K562 (cell line): ENCODE measurements around the gene MEOX2. TPM values are rescaled to one million over a fixed set of nuclear protein-coding genes. Genes with fewer than 3 reads are reported as not detected.

ENCODE experiments used
- ATAC-seq: fragments of 200-7000 bp; cut with Tn5 transposase; 3 replicates; pipeline ENCODE4 v1.9.1; 2020; ENCODE audit warnings: moderate library complexity
- BruUV-seq: library from RNA; stranded (reverse); fragments of 400-500 nt; replicated peaks from 2 replicates; lab custom pipeline; 2021; lab: Mats Ljungman, UMichigan
- CTCF ChIA-PET: fragments of 300-600 bp; formaldehyde crosslinking; extraction: SDS; loops from one replicate; lab custom pipeline; 2021; ENCODE audit warnings: low intra/inter-chr PET ratio; lab: Yijun Ruan, JAX
- POLR2A ChIA-PET: fragments of 300-600, 350-650 bp; sonication (Branson Sonifier 250); formaldehyde crosslinking; extraction: SDS; loops from one replicate; lab custom pipeline; 2021; ENCODE audit warnings: antibody characterized with exemption, inconsistent platforms; lab: Yijun Ruan, JAX
- DNase-seq, 4 experiments: peaks; one replicate each; pipeline versions ENCODE4 v3.0.0 to v3.0.0-alpha.2; 2011 to 2018; ENCODE audit warnings: low spot score in 3 of 4, mixed read lengths in 3 of 4; ENCODE audit errors: extremely low read depth in 1 of 4
- FAIRE-seq: peaks from 2 replicates; lab custom pipeline; 2011; peaks lifted over from hg19 to GRCh38; lab: Jason Lieb, UNC
- H2AFZ ChIP-seq: 2 replicates; pipeline ENCODE4 v1.6.0; 2011; ENCODE audit warnings: low read depth, low read length, control low read depth, inconsistent platforms
- H3K27ac ChIP-seq: fragments of 200-600 bp; 3 replicates; pipeline ENCODE4 v1.8.0; 2011; ENCODE audit warnings: low read depth, mild to moderate bottlenecking, control low read depth, inconsistent platforms, low read length, moderate library complexity, mixed read lengths; ENCODE audit errors: extremely low read depth
- H3K27me3 ChIP-seq, 2 experiments: fragments of 300-600 bp in 1 of 2; 2 replicates in 1 of 2; 3 replicates in 1 of 2; pipeline versions ENCODE4 v1.6.0 to v1.8.0; 2011; ENCODE audit warnings: inconsistent platforms in 2 of 2, low read length in 2 of 2, mild to moderate bottlenecking in 1 of 2, mixed read lengths in 1 of 2, moderate library complexity in 1 of 2; ENCODE audit not compliant: control insufficient read depth in 2 of 2, insufficient read depth in 2 of 2
- H3K36me3 ChIP-seq: fragments of 300-600 bp; 3 replicates; pipeline ENCODE4 v1.8.0; 2011; ENCODE audit warnings: mild to moderate bottlenecking, low read length, inconsistent platforms; ENCODE audit not compliant: control insufficient read depth, insufficient read depth
- H3K4me1 ChIP-seq, 2 experiments: fragments of 200-600 bp in 1 of 2; replicated peaks in 1 of 2; 2 replicates in 1 of 2; 3 replicates in 1 of 2; pipeline versions ENCODE4 v1.5.1 to v1.8.0; 2011; ENCODE audit warnings: inconsistent platforms in 2 of 2, low read length in 2 of 2, mild to moderate bottlenecking in 1 of 2, mixed read lengths in 1 of 2, moderate library complexity in 1 of 2; ENCODE audit not compliant: control insufficient read depth in 2 of 2, insufficient read depth in 2 of 2
- H3K4me2 ChIP-seq: 2 replicates; pipeline ENCODE4 v1.6.1; 2011; ENCODE audit warnings: low read length, control low read depth, inconsistent platforms, mixed read lengths; ENCODE audit not compliant: insufficient read depth
- H3K4me3 ChIP-seq: fragments of 200-600 bp; sonication (generic), shearing (Covaris generic); 2 replicates; pipeline ENCODE4 v1.5.1; 2016; ENCODE audit warnings: control low read depth, inconsistent platforms
- H3K79me2 ChIP-seq: fragments of 200-600 bp; 3 replicates; pipeline ENCODE4 v1.8.0; 2011; ENCODE audit warnings: low read length, inconsistent platforms; ENCODE audit not compliant: control insufficient read depth, insufficient read depth
- H3K9ac ChIP-seq, 2 experiments: 2 replicates each; pipeline versions ENCODE4 v1.6.0 to v1.6.1; 2011; ENCODE audit warnings: low read depth in 2 of 2, low read length in 2 of 2, control low read depth in 1 of 2, inconsistent platforms in 1 of 2, mild to moderate bottlenecking in 1 of 2, mixed read lengths in 1 of 2; ENCODE audit not compliant: insufficient read depth in 1 of 2
- H3K9me1 ChIP-seq: one replicate; pipeline ENCODE4 v1.6.0; 2011; ENCODE audit warnings: inconsistent platforms, mild to moderate bottlenecking, low read length, moderate library complexity; ENCODE audit not compliant: control insufficient read depth, insufficient read depth
- H3K9me3 ChIP-seq: replicated peaks from 2 replicates; pipeline ENCODE4 v1.5.1; 2011; ENCODE audit warnings: low read depth, low read length, inconsistent platforms; ENCODE audit not compliant: control insufficient read depth, insufficient read depth
- H4K20me1 ChIP-seq: replicated peaks from 2 replicates; pipeline ENCODE4 v1.6.1; 2011; ENCODE audit warnings: low read length, inconsistent platforms, mixed read lengths; ENCODE audit not compliant: control insufficient read depth, insufficient read depth
- CREBBP ChIP-seq: IDR thresholded peaks from one replicate; pipeline ENCODE4 v1.6.1; 2012; ENCODE audit warnings: low read depth, mild to moderate bottlenecking, control low read depth, inconsistent platforms, low read length
- ETV5 ChIP-seq: sonication (generic); formaldehyde crosslinking; IDR thresholded peaks from 2 replicates; pipeline ENCODE4 v1.4.0; 2020; ENCODE audit warnings: low read depth, mild to moderate bottlenecking, missing genetic modification reagents
- IRF2 ChIP-seq: sonication (generic); formaldehyde crosslinking; IDR thresholded peaks from 2 replicates; pipeline ENCODE4 v1.8.1; 2022; ENCODE audit warnings: mild to moderate bottlenecking, missing genetic modification reagents
- SMARCE1 ChIP-seq: fragments of 450-650 bp; IDR thresholded peaks from 2 replicates; pipeline ENCODE4 v1.7.1; 2016; ENCODE audit warnings: mild to moderate bottlenecking
- SNIP1 ChIP-seq: fragments of 450-650 bp; IDR thresholded peaks from 2 replicates; pipeline ENCODE4 v1.7.1; 2017; ENCODE audit warnings: low read depth, mild to moderate bottlenecking
- SPI1 ChIP-seq: IDR thresholded peaks from 2 replicates; pipeline ENCODE4 v1.6.1; 2011; ENCODE audit warnings: low read depth, low read length, control low read depth, borderline replicate concordance
- TEAD2 ChIP-seq: fragments of 450-650 bp; IDR thresholded peaks from 2 replicates; pipeline ENCODE4 v1.6.1; 2016; ENCODE audit warnings: missing genetic modification characterization, control low read depth, missing compliant biosample characterization
- ZFP36 ChIP-seq: fragments of 150-350 bp; IDR thresholded peaks from 2 replicates; pipeline ENCODE4 v1.6.1; 2018; ENCODE audit warnings: low read length, low read depth; ENCODE audit not compliant: partially characterized antibody
- ZNF644 ChIP-seq: fragments of 200-800 bp; sonication (Bioruptor generic); IDR thresholded peaks from 2 replicates; pipeline ENCODE4 v1.6.1; 2016; ENCODE audit warnings: low read depth, missing genetic modification characterization, missing compliant biosample characterization
- WGBS: fragments of 100-300 bp; shearing (Covaris generic); methylation state at CpG from one replicate; pipeline ENCODE4 v1.1.6; 2016; ENCODE audit warnings: low coverage, mixed read lengths; ENCODE audit not compliant: insufficient coverage; ENCODE audit errors: missing lambda C conversion rate; 5-methylcytosine and 5-hydroxymethylcytosine counted together
- in situ Hi-C: fragments of 300-500 bp; cut with MboI; formaldehyde crosslinking; loops from 4 replicates; pipeline ENCODE4 v1.15.0; 2018; ENCODE audit warnings: inconsistent platforms, mixed read lengths
- intact Hi-C: fragments of 100-400 bp; cut with micrococcal nuclease; formaldehyde crosslinking; loops from 2 replicates; pipeline ENCODE4 v1.14.2; 2022
- polyA plus RNA-seq, 8 experiments: library from polyadenylated mRNA; depleted of rRNA in 4 of 8; stranded (reverse) in 5 of 8; unstranded in 3 of 8; fragments of >200 nt; fragmentation: Nextera tagmentation in 2 of 8; fragmentation: Illumina TruSeq in 1 of 8; extraction: Ambion mirVana in 2 of 8; extraction: Trizol in 1 of 8; gene quantifications; 2 replicates each; pipeline versions ENCODE4 v1.2.1 to v1.2.3, GENCODE V29; 2011 to 2014; ENCODE audit warnings: inconsistent platforms in 1 of 8, missing spikeins in 1 of 8
- total RNA-seq, 7 experiments: library from RNA; depleted of rRNA in 6 of 7; stranded (reverse); fragments of >200 nt in 6 of 7; fragmentation: Illumina TruSeq in 2 of 7; extraction: Trizol in 2 of 7; gene quantifications; 2 replicates each; pipeline versions ENCODE4 v1.2.1 to v1.2.3, GENCODE V29; 2011 to 2021; ENCODE audit warnings: low replicate concordance in 1 of 7
- TF ChIP-seq, protein P1 (sequence below): sonication (generic); formaldehyde crosslinking; IDR thresholded peaks from 2 replicates; pipeline ENCODE4 v1.8.0; 2022; ENCODE audit warnings: mild to moderate bottlenecking, missing genetic modification reagents
- TF ChIP-seq, protein P2 (sequence below): fragments of 250-450 bp; sonication (Bioruptor Pico); IDR thresholded peaks from 2 replicates; pipeline ENCODE4 v1.6.1; 2021; ENCODE audit warnings: mild to moderate bottlenecking

The MEOX2 gene
- total and polyA plus RNA-seq, 9 of the 15 experiments (the other 6 are each of a cell fraction or from before 2014, with no cell fraction given), result not detected

DNA sequence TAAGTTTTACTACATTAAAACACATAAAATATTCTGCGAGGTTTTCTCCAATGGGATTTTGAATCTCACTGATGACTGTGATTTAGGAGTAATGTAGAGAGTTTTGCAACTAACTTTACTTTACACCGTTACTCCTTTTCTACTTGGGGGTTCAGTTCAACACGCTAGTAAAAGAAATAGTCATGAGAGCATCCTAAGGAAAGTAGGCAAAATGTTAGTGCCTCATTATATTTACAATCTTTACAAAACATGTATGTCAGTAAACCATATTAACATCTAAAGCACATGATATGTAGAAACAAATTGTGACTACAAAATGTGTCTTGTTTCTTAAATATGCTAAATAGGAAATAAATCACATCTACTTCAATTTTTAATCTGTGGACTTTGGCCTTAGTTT is 6.0 kb downstream of the MEOX2 start:
- no peak for TF ChIP-seq ZFP36
- TF ChIP-seq SPI1, result no peak
- no peak for TF ChIP-seq IRF2 (CRISPR knock-in tag)
- no peak for TF ChIP-seq TEAD2 (tag)
- no peak for TF ChIP-seq SMARCE1
- TF ChIP-seq, all 486 proteins: peak for 0
- in situ Hi-C loops, result no loop called here

DNA sequence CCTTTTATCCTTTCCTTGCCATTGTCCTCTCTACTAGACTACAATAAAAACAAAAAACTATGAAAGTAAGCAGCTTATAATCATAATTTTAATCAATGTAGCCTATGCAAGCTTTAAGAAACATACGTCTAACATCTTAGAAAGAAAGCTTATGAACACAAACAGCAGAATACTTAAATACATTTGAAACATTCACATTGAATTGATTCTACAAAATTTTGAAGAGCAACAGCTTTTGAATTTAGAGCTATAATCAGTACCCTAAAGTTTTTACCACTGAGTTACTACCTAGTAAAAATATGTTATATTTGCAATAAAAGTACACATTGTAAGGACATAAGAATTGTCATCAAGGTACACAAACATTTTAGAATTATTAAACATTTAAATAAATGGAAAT is 7.2 kb downstream of the MEOX2 start:
- Histone ChIP-seq H2AFZ (no peak overlapping the region), H3K79me2 (no peaks in the 10 kb centered on the region), H4K20me1 (no peaks in the 10 kb centered on the region), H3K9me1 (no peaks in the 10 kb centered on the region), H3K4me1 (no peaks in the 10 kb centered on the region)
- FAIRE-seq, result no peak
- POLR2A ChIA-PET, result interaction anchor here (0.8 kb wide), 1 partner anchor 9 kb away, joined by 4 read pairs; no protein-coding TSS in a partner anchor
- TF ChIP-seq, protein P1, sequence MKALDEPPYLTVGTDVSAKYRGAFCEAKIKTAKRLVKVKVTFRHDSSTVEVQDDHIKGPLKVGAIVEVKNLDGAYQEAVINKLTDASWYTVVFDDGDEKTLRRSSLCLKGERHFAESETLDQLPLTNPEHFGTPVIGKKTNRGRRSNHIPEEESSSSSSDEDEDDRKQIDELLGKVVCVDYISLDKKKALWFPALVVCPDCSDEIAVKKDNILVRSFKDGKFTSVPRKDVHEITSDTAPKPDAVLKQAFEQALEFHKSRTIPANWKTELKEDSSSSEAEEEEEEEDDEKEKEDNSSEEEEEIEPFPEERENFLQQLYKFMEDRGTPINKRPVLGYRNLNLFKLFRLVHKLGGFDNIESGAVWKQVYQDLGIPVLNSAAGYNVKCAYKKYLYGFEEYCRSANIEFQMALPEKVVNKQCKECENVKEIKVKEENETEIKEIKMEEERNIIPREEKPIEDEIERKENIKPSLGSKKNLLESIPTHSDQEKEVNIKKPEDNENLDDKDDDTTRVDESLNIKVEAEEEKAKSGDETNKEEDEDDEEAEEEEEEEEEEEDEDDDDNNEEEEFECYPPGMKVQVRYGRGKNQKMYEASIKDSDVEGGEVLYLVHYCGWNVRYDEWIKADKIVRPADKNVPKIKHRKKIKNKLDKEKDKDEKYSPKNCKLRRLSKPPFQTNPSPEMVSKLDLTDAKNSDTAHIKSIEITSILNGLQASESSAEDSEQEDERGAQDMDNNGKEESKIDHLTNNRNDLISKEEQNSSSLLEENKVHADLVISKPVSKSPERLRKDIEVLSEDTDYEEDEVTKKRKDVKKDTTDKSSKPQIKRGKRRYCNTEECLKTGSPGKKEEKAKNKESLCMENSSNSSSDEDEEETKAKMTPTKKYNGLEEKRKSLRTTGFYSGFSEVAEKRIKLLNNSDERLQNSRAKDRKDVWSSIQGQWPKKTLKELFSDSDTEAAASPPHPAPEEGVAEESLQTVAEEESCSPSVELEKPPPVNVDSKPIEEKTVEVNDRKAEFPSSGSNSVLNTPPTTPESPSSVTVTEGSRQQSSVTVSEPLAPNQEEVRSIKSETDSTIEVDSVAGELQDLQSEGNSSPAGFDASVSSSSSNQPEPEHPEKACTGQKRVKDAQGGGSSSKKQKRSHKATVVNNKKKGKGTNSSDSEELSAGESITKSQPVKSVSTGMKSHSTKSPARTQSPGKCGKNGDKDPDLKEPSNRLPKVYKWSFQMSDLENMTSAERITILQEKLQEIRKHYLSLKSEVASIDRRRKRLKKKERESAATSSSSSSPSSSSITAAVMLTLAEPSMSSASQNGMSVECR (CRISPR knock-in tag), result no peak
- TF ChIP-seq CREBBP (no peak), ZNF644 (tag) (no peak), ETV5 (CRISPR knock-in tag) (no peak), SPI1 (no peak), SNIP1 (no peak)
- TF ChIP-seq, protein P2, sequence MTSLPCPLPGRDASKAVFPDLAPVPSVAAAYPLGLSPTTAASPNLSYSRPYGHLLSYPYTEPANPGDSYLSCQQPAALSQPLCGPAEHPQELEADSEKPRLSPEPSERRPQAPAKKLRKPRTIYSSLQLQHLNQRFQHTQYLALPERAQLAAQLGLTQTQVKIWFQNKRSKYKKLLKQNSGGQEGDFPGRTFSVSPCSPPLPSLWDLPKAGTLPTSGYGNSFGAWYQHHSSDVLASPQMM (CRISPR knock-in tag), result no peak
- TF ChIP-seq, all 486 proteins: peak for 0
- 0% methylated on average over 1 of the region's 1 CpG for WGBS
- Histone ChIP-seq H3K27ac (no peak overlapping the region), H3K4me3 (no peak overlapping the region), H3K4me2 (no peak overlapping the region), H3K9ac (no peak overlapping the region), H3K27me3 (no peaks in the 10 kb centered on the region), H3K9me3 (no peaks in the 10 kb centered on the region), H3K36me3 (no peaks in the 10 kb centered on the region)
- in situ Hi-C loops (no loop called here), intact Hi-C loops (no loop called here)
- no TSS peak for BruUV-seq
- DNase-seq (no peak), ATAC-seq (no peak)
- CTCF ChIA-PET, result interaction anchor here (0.6 kb wide), 1 partner anchor 229 kb away, joined by 5 read pairs; no protein-coding TSS in a partner anchor

More for the DNA sequence above, 6.0 kb downstream of the MEOX2 start:
- CTCF ChIA-PET, result no interaction called here
- H3K36me3 ChIP-seq, result no peaks in the 10 kb centered on the region
- intact Hi-C loops, result no loop called here
- FAIRE-seq (no peak), DNase-seq (no peak), ATAC-seq (no peak)
- H3K9me3 ChIP-seq, result no peaks in the 10 kb centered on the region
- H3K9ac ChIP-seq, result no peak overlapping the region
- H3K27me3 ChIP-seq, result no peaks in the 10 kb centered on the region
- no TSS peak for BruUV-seq
- 0% methylated on average over 3 of the region's 3 CpGs for WGBS
- no peak overlapping the region for H2AFZ ChIP-seq
- H3K4me2 ChIP-seq, result no peak overlapping the region
- H3K4me1 ChIP-seq, result no peaks in the 10 kb centered on the region
- H3K4me3 ChIP-seq, result no peak overlapping the region
- no peaks in the 10 kb centered on the region for H4K20me1 ChIP-seq
- no peaks in the 10 kb centered on the region for H3K79me2 ChIP-seq
- H3K9me1 ChIP-seq, result no peaks in the 10 kb centered on the region
- POLR2A ChIA-PET, result no interaction called here
- H3K27ac ChIP-seq, result no peak overlapping the region
